GM23248 (cell line): ENCODE measurements around the gene ABHD12B. TPM values are rescaled to one million over a fixed set of nuclear protein-coding genes. Genes with fewer than 3 reads are reported as not detected.
A peak's percentile ranks its signal among the peaks of the same experiment; 100 is the strongest.

ENCODE experiments used
- DNase-seq: peaks from one replicate; pipeline ENCODE4 v3.0.0-alpha.2; 2015
- H2AFZ ChIP-seq: fragments of 200-600 bp; sonication (generic); 2 replicates; pipeline ENCODE4 v1.6.1; 2016; ENCODE audit warnings: antibody characterized with exemption
- H3F3A ChIP-seq: fragments of 200-600 bp; sonication (generic); 2 replicates; pipeline ENCODE4 v1.6.1; 2016; ENCODE audit warnings: mild to moderate bottlenecking, antibody characterized with exemption, mixed run types; ENCODE audit not compliant: insufficient read depth
- H3K27ac ChIP-seq: fragments of 200-600 bp; sonication (generic); 2 replicates; pipeline ENCODE4 v1.5.1; 2016; ENCODE audit warnings: mild to moderate bottlenecking
- H3K27me3 ChIP-seq: fragments of 200-600 bp; sonication (generic); replicated peaks from 2 replicates; pipeline ENCODE4 v1.6.1; 2016; ENCODE audit warnings: mild to moderate bottlenecking; ENCODE audit not compliant: insufficient read depth
- H3K36me3 ChIP-seq: fragments of 200-600 bp; sonication (generic); 2 replicates; pipeline ENCODE4 v1.6.1; 2016; ENCODE audit warnings: low read depth, mild to moderate bottlenecking
- H3K4me1 ChIP-seq: fragments of 200-600 bp; sonication (generic); 2 replicates; pipeline ENCODE4 v1.6.1; 2016; ENCODE audit warnings: mild to moderate bottlenecking; ENCODE audit not compliant: insufficient read depth
- H3K4me2 ChIP-seq: fragments of 200-600 bp; sonication (generic); one replicate; pipeline ENCODE4 v1.6.1; 2016; ENCODE audit warnings: mild to moderate bottlenecking; ENCODE audit not compliant: unreplicated experiment
- H3K4me3 ChIP-seq: fragments of 200-600 bp; sonication (generic); 2 replicates; pipeline ENCODE4 v1.5.1; 2016; ENCODE audit warnings: mild to moderate bottlenecking
- H3K79me2 ChIP-seq: fragments of 200-600 bp; sonication (generic); 2 replicates; pipeline ENCODE4 v1.6.1; 2016; ENCODE audit warnings: mild to moderate bottlenecking; ENCODE audit not compliant: insufficient read depth
- H3K9ac ChIP-seq: fragments of 200-600 bp; sonication (generic); 2 replicates; pipeline ENCODE4 v1.6.1; 2016; ENCODE audit warnings: mild to moderate bottlenecking
- H3K9me2 ChIP-seq: fragments of 200-600 bp; sonication (generic); 2 replicates; pipeline ENCODE4 v1.6.1; 2016; ENCODE audit warnings: mixed run types, mild to moderate bottlenecking, moderate library complexity; ENCODE audit not compliant: insufficient read depth
- H3K9me3 ChIP-seq: fragments of 200-600 bp; sonication (generic); one replicate; pipeline ENCODE4 v1.6.1; 2017; ENCODE audit warnings: low read depth
- H4K20me1 ChIP-seq: fragments of 200-600 bp; sonication (generic); 2 replicates; pipeline ENCODE4 v1.6.0; 2016; ENCODE audit not compliant: insufficient read depth
- EZH2 ChIP-seq: fragments of 200-600 bp; sonication (generic); IDR thresholded peaks from 2 replicates; pipeline ENCODE4 v1.6.1; 2018; ENCODE audit warnings: antibody characterized with exemption, mild to moderate bottlenecking; ENCODE audit not compliant: insufficient read depth, poor library complexity, severe bottlenecking
- EZH2phosphoT487 ChIP-seq: fragments of 200-600 bp; sonication (generic); IDR thresholded peaks from 2 replicates; pipeline ENCODE4 v1.6.1; 2018; ENCODE audit warnings: antibody characterized with exemption, moderate library complexity, mild to moderate bottlenecking, low read depth; ENCODE audit not compliant: insufficient read depth
- WGBS, 2 experiments: methylation state at CpG; one replicate each; pipeline ENCODE4 v1.1.6; 2015 to 2017; ENCODE audit warnings: low lambda C conversion rate in 2 of 2, low coverage in 1 of 2; ENCODE audit errors: missing lambda C conversion rate in 2 of 2; 5-methylcytosine and 5-hydroxymethylcytosine counted together
- in situ Hi-C: fragments of 300-500 bp; cut with MboI; formaldehyde crosslinking; loops from 2 replicates; pipeline ENCODE4 v1.15.0; 2020
- polyA plus RNA-seq: library from polyadenylated mRNA; unstranded; fragments of >200 nt; fragmentation: Nextera tagmentation; extraction: Ambion mirVana; gene quantifications from 2 replicates; pipeline ENCODE4 v1.2.1, GENCODE V29; 2016
- total RNA-seq: library from RNA; depleted of rRNA; stranded (reverse); fragments of >200 nt; shearing (Covaris generic); gene quantifications from 2 replicates; pipeline ENCODE4 v1.2.3, GENCODE V29; 2014

The ABHD12B gene
- total and polyA plus RNA-seq, 2 experiments from 2014 or later = 0.31 TPM; not detected in 1

DNA sequence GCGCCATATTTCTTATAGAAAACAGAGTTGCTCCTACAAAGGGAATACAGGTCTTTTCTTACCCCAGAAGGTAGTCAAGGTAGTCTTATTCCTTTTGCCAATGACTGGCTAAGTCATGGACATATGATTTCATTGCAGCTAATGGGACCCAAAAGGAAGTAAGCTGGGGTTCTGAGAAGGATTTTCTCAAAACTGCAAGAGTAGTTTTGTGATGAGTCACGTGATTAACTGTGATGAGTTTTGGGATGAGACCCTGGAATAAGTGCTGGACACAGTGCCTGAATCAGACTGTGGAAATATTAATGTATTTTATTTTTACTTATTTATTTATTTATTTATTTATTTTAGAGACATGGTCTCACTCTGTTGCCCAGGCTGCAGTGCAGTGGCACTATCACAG, 27.5 kb upstream of the ABHD12B start:
- Histone ChIP-seq H3K27ac (no peak overlapping the region), H3K27me3 (no peaks in the 10 kb centered on the region), H3K9me2 (no peaks in the 10 kb centered on the region), H3K4me3 (no peak overlapping the region), H3K9me3 (no peaks in the 10 kb centered on the region), H3K4me1 (peaks cover 35% of the 10 kb centered on the region), H3F3A (peaks cover 41% of the 10 kb centered on the region), H4K20me1 (no peaks in the 10 kb centered on the region), H2AFZ (no peak overlapping the region), H3K36me3 (no peaks in the 10 kb centered on the region), H3K9ac (no peak overlapping the region), H3K79me2 (no peaks in the 10 kb centered on the region), H3K4me2 (no peak overlapping the region)
- in situ Hi-C loops = no loop called here
- WGBS, 2 experiments = 78 to 92% methylated on average over 2 of the region's 2 CpGs
- no peak for DNase-seq
- TF ChIP-seq EZH2 = no peak
- no peak for TF ChIP-seq EZH2phosphoT487

DNA sequence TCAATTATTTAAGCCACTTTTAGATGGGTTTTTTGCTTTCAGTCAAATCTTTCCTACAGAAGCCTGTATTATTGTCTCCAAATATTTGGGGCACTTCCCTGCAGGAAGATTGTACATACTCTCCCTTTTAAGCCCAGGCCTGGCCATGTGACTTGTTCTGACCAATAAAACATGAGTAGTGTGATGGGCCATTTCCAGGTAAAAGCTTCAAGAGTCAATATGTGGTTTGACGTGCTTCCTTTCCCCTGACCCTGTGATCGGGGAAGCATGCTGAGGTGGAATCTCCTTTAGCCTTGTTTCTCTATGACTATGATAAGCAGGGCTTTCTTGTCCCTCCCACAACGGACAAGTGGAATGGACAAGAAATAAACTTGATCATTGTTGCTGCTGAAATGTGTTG, 26.7 kb upstream of the ABHD12B start:
- no peaks in the 10 kb centered on the region for H3K36me3 ChIP-seq
- H3F3A ChIP-seq = peaks cover 41% of the 10 kb centered on the region
- H3K4me3 ChIP-seq = no peak overlapping the region
- H3K9me3 ChIP-seq = no peaks in the 10 kb centered on the region
- no peaks in the 10 kb centered on the region for H4K20me1 ChIP-seq
- H3K4me1 ChIP-seq = peaks cover 35% of the 10 kb centered on the region
- no peaks in the 10 kb centered on the region for H3K9me2 ChIP-seq
- H2AFZ ChIP-seq = no peak overlapping the region
- in situ Hi-C loops = no loop called here
- no peak for DNase-seq
- 86 to 88% methylated on average over 3 of the region's 3 CpGs for WGBS, 2 experiments
- no peaks in the 10 kb centered on the region for H3K27me3 ChIP-seq
- H3K9ac ChIP-seq = no peak overlapping the region
- H3K79me2 ChIP-seq = no peaks in the 10 kb centered on the region
- H3K4me2 ChIP-seq = no peak overlapping the region
- TF ChIP-seq EZH2phosphoT487 = no peak
- TF ChIP-seq EZH2 = no peak
- H3K27ac ChIP-seq = peak overlapping the region; percentile 80; the same call in 1 of the 2 replicates

DNA sequence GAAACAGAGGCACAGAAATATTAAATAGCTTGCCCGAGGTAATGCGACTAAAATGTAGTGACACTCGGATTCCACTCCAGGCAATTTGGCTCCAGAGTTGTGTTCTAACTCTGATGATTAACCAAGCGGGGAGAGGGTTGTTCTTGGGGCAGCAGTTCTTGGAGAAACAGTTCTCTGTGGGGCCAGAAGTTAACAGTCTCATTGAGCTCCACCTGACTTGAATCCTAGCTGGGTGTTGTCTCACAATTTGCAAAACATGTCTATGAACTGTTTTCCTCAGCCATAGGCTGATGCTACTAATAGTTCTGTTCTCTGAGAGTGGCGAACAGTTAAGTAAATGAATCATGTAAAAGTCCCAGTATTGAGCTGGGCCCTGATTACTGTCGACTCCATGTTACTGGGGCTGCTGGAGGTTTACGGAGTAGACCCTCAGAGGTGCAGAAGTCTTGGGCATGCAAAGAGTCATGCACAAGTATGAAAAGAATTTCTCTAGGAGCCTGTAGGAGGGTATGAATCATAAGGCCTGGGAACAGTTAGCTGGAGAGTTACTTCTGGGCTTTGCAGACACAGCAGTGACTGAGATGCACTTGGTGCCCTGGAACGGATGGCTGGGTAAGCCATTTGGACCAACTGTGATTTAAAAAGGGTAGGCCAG, 25.5 kb upstream of the ABHD12B start:
- peak; percentile 94 for DNase-seq
- H3K4me2 ChIP-seq = peak overlapping the region; percentile 57
- H3K4me3 ChIP-seq = peak overlapping the region; percentile 26
- no peaks in the 10 kb centered on the region for H3K27me3 ChIP-seq
- H2AFZ ChIP-seq = peak overlapping the region; percentile 5; the same call in 1 of the 2 replicates
- H3F3A ChIP-seq = peaks cover 41% of the 10 kb centered on the region
- H3K9me2 ChIP-seq = no peaks in the 10 kb centered on the region
- in situ Hi-C loops = no loop called here
- TF ChIP-seq EZH2 (no peak), EZH2phosphoT487 (no peak)
- no peaks in the 10 kb centered on the region for H4K20me1 ChIP-seq
- no peaks in the 10 kb centered on the region for H3K79me2 ChIP-seq
- no peaks in the 10 kb centered on the region for H3K9me3 ChIP-seq
- WGBS, 2 experiments = 6 to 7% methylated on average over 8 of the region's 8 CpGs
- peaks cover 35% of the 10 kb centered on the region for H3K4me1 ChIP-seq
- peak overlapping the region; percentile 35; the same call in 1 of the 2 replicates for H3K9ac ChIP-seq
- H3K36me3 ChIP-seq = no peaks in the 10 kb centered on the region
- H3K27ac ChIP-seq = peak overlapping the region; percentile 80

DNA sequence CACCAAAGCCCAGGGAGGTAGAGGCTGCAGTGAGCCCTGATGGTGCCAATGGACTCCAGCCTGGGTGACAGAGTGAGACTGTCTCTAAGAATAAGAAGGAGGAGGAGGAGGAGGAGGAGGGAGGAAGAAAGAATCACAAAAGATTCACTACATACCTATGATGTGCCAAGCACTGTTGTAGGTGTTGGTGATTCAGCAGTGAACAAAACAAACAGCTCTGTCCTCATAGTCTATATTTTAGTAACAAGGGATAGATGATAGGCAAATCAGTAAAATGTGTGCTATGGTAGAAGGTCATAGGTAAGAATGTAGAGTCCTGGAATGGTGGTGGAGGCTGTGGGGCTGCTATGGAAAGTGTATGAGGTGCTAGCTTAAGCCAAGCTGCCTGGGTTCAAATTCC, 18.0 kb upstream of the ABHD12B start:
- Histone ChIP-seq H2AFZ (no peak overlapping the region), H4K20me1 (no peaks in the 10 kb centered on the region), H3K9me2 (no peaks in the 10 kb centered on the region), H3F3A (peaks cover under 1% of the 10 kb centered on the region; the same call in 1 of the 2 replicates), H3K4me1 (no peaks in the 10 kb centered on the region), H3K4me3 (no peak overlapping the region), H3K79me2 (no peaks in the 10 kb centered on the region), H3K27ac (no peak overlapping the region), H3K27me3 (no peaks in the 10 kb centered on the region), H3K36me3 (no peaks in the 10 kb centered on the region), H3K9ac (no peak overlapping the region), H3K9me3 (no peaks in the 10 kb centered on the region), H3K4me2 (no peak overlapping the region)
- in situ Hi-C loops = no loop called here
- DNase-seq = no peak
- TF ChIP-seq EZH2phosphoT487 (no peak), EZH2 (no peak)
